Measurements from ENCODE around the gene PAK6.
A peak's percentile ranks its signal among the peaks of the same experiment; 100 is the strongest.

PAK6 gene

GRCh38 chr15:40255033-40255432 is 16.2 kb downstream of the PAK6 start:
- no peak for DNase-seq (ENCODE audit: low read depth)

GRCh38 chr15:40256638-40257235 is 17.9 kb downstream of the PAK6 start:
- DNase-seq (ENCODE audit: low read depth), result no peak

GRCh38 chr15:40257656-40258450 is 19.0 kb downstream of the PAK6 start:
- DNase-seq (ENCODE audit: low read depth), result no peak

GRCh38 chr15:40258544-40258943 is 19.7 kb downstream of the PAK6 start:
- DNase-seq (ENCODE audit: low read depth), result no peak

- DNase-seq (ENCODE audit: low read depth), result no peak
Observed at GRCh38 chr15:40259021-40259420, 20.2 kb downstream of the PAK6 start.

- DNase-seq (ENCODE audit: low read depth), result no peak
Observed at GRCh38 chr15:40263024-40263754, 24.3 kb downstream of the PAK6 start.

GRCh38 chr15:40264321-40265153 is 25.7 kb downstream of the PAK6 start:
- DNase-seq (ENCODE audit: low read depth), result no peak

- DNase-seq (ENCODE audit: low read depth), result no peak
Observed at GRCh38 chr15:40265355-40265754, 26.5 kb downstream of the PAK6 start.

- no peak for DNase-seq (ENCODE audit: low read depth)
Observed at GRCh38 chr15:40265875-40266274, 27.0 kb downstream of the PAK6 start.

- DNase-seq (ENCODE audit: low read depth), result no peak
Observed at GRCh38 chr15:40266828-40267304, 28.0 kb downstream of the PAK6 start.

- no peak for DNase-seq (ENCODE audit: low read depth)
Observed at GRCh38 chr15:40267670-40268069, 28.8 kb downstream of the PAK6 start.

GRCh38 chr15:40269604-40270003 is 30.7 kb downstream of the PAK6 start:
- no peak for DNase-seq (ENCODE audit: low read depth)

GRCh38 chr15:40270246-40270995 is 31.6 kb downstream of the PAK6 start:
- no peak for DNase-seq (ENCODE audit: low read depth)

GRCh38 chr15:40271685-40272484 is 33.0 kb downstream of the PAK6 start:
- DNase-seq (ENCODE audit: low read depth), result no peak

- DNase-seq (ENCODE audit: low read depth), result no peak
Observed at GRCh38 chr15:40272485-40273056, 33.7 kb downstream of the PAK6 start.

GRCh38 chr15:40273428-40273827 is 34.6 kb downstream of the PAK6 start:
- DNase-seq (ENCODE audit: low read depth), result no peak

GRCh38 chr15:40274350-40275274 is 35.7 kb downstream of the PAK6 start:
- DNase-seq (ENCODE audit: low read depth), result peak; percentile 64

- DNase-seq (ENCODE audit: low read depth), result no peak
Observed at GRCh38 chr15:40275523-40275922, 36.7 kb downstream of the PAK6 start.

- no peak for DNase-seq (ENCODE audit: low read depth)
Observed at GRCh38 chr15:40275954-40276353, 37.1 kb downstream of the PAK6 start.

Measured in T-helper 22 cell (primary cell).